CD4-positive, alpha-beta T cell treated with Interleukin-17A for 4 hours (primary cell): ENCODE data around the gene TFIP11.

Source experiments
- DNase-seq: peaks from one replicate; pipeline ENCODE4 v3.0.0-alpha.2; 2020; ENCODE audit warnings: mixed read lengths

The TFIP11 gene

DNA sequence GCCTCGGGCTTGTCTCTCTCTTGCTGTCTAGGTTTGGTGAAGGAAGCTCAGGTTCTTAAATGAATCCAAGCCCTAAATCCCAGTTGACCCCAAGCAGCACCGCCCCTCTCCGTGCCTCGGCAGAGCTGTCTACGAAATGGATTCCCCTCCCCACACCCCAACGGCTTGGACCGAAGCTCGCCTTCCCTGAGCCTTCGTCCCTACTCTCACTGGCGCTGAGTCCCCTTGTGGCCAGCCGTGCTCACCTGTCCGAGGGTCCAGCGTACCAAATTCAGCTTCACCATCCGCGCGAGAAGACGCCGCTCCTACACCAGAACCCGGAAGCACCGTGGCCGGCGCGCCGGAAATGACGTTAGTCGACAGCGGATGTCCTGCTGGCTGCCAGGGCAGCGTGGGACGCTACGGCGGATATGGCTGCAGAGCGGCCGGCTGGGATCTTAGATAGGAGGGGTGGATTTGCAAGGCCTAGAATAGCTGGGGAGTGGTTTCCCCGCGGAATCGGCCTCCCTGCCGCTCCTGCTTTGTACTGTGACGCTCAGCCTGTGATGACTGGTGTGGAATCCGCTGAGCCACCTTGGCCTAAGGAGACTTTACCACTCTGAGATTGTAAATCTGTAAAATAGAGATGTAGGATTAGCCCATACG lies at the start of gene TFIP11:
Gene TFIP11 (minus strand): TSS at position 325 of the 645 bp plus-strand sequence. CDS start 2,201 bp downstream, outside the sequence.
- peak; percentile 92 for DNase-seq

DNA sequence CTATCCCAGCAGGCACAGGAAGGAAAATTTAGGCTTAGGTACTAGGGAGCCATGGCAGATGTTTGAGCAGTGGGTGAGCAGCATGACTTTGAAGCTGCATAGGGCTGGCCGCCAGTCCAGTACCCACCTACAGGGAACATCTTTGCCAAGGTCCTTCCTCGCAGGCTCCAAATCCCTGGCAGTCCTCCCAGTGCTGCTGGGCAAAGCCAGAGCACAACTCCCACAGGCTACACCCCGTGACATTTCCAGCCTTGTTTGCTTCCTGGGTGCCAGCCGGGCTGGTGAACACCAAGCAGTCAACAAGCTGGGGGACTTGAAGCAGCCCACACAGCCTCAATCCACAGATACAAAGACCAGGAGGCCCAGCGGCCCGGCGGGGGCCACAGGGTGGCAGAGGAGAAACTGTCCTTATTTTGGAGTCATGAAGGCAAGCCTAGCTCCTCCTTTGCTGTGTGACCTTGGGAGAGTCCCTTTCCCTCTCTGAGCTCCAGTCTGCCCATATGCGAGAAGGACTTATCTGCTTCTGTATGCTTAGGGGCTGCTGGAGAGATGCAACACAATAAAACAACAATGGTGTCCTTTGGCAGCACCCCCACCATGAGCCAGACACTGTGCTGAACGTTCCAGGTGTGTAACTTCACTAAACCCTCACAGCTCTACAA lies 49.6 kb upstream of the TFIP11 start:
- DNase-seq = no peak

DNA sequence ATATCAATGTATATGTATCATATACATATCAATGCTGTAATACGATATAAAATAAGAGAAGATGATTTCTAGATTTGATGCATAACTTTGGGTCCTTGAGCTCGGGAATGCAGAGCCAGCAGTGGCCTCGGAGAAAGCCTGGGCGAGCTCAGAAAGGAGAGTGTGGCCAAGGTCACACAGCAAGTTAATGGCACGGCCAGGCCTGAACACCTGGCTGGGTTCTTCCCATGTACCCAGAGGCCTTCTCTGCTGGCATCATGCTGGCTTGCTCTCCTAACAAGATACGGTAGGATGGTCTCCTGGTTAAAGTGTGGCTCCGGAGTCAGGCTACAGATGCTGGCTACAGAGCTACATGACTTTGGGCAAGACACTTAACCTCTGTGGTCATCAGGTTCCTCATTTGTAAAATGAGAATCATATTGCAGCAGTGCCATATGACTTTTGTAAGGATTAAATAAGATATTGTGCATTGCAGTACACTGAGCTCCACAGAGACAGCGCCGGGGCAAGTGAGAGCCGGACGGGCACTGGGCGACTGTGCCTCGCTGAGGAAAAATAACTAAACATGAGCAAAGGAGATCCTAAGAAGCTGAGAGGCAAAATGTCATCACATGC lies 47.8 kb upstream of the TFIP11 start:
- DNase-seq = no peak

DNA sequence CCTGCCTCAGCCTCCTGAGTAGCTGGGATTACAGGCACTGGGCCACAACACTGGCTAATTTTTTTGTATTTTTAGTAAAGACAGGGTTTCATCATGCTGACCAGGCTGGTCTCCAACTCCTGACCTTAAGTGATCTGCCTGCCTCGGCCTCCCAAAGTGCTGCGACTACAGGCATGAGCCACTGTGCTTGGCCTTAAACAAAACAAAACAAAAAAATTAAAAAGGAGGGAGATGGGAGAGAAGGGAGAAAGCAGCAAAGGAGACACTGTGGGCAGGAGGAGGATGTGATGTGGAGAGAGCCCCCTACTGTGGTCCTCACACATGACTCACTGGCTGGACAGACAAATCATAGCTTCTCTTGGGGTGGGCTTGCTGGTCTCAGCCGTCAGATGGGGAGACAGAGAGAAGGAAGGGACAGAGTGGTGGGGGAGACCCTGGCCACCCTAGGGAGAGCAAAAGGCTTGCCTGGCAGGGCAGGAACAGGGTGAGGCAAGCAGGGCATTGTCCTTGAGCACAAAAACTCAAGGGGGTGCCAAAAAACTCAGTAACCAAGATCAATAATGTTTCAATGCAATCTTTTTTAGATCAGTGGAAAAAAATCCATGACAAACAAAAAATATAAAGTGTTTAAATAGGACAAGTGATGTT lies 46.1 kb upstream of the TFIP11 start:
- DNase-seq = no peak

DNA sequence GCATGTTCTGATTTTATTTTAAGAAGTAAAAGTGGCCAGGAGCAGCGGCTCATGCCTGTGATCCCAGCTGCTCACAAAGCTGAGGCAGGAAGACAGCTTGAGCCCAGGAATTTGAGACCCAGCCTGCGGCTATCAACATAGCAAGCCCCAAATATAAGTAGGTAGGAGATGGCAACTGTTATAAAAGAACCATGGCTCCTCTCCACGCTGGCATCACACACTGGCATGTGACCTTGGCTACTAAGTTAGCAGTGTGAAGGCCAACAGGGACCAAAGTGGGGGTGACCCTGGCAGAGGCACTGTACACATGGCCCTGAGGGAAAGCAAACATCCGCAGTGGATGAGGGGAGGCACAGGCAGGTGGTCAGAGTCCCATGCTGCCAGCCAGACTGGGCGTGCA lies 44.6 kb upstream of the TFIP11 start:
- no peak for DNase-seq

DNA sequence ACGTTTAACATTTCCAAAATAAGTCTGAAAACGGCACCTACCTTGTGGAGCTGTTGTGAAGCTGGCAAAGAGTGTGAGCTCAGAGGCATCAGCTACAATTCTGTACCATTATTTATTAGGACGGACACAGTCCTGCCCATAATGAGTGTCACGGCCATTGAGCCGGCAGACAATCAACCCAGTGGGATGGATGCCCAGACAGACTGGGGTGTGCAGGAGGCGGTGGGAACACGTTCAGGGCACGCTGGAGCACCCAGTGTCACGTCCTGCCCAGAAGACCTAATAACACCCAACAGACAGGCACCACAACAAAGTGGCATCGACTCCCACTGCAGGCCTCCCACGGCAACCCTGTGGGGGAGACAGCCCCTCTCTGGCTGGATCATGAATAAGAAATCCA lies 43.2 kb upstream of the TFIP11 start:
- DNase-seq = no peak

DNA sequence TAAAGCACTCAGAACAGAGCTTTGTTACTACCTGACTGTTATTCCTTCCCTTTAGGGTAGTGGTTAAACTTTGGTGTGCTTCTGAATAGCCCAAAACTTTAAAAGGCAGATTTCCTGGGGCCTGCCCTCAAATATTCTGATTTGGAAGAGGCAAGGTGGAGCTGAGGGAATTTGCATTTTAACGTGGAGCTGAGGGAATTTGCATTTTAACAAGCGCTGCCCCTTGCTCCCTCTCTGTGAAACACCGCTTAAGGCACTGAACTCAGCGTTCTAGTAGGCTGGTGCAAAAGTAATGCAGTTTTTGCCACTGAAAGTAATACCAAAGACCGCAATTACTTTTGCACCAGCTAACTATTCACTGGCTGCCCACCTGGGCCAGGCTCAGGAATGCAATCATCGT lies 42.7 kb upstream of the TFIP11 start:
- DNase-seq = no peak

DNA sequence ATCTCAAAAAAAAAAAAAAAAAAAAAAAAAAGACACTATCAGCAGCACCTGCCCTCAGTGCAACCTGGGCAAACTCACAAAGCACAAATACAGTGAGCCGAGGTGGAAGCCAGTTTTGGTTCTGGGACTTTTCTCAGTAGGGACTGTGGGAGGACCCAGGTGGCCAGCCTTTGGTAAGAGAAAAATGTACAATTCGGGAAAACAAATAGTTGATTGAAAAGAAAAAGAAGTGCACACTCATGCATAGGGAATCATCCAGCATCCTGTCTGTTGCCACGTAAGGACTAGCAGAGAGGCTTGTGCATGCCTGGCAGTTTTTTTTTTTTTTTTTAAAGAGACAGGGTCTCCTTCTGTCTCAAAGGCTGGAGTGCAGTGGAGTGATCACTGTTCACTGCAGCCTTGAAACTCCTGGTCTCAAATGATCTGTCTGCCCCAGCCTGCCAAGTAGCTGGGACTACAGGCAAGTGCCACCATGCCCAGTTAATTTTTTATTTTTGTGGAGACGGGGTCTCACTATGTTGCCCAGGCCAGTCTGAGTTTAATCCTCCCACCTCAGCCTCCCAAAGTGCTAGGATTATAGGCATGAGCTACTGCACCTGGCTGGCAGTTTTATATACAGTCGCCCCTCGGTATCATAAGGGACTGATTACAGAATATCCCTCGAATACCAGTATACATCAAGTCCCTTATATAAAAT lies 40.9 kb upstream of the TFIP11 start:
- DNase-seq = no peak

DNA sequence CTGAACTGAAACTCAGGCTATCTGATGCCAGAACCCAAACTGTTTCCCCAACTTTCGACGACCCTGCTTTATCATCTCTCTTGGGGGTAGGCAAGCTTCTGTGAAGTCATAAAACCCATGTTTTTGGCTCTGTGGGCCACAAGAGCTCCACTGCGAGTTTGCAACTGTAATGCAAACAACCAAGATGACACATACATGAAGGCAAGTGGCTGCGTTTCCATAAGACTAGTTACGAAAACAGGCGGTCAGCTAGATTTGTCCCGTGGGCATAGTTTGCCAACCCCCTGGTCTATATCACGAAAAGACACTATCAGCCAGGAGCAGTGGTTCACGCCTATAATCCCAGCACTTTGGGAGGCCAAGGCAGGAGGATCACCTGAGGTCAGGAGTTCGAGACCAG lies 40.2 kb upstream of the TFIP11 start:
- no peak for DNase-seq

DNA sequence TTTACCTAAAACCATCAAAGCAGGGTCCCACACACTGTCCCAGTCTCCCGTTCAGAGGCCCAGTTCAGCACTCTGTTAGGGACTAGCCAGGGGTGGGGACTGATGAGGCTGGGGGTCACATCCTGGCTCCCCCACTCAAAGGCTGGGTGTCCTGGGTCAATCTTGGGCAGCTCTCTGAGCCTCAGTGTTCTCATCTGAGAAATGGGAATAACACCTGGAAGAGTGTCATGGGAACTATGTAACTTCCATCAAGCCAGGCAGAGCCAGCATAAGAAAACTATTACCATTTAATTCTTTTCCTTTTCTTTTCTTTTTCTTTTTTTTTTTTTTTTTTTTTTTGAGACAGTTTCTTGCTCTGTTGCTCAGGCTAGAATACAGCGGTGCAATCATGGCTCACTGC lies 39.3 kb upstream of the TFIP11 start:
- no peak for DNase-seq

DNA sequence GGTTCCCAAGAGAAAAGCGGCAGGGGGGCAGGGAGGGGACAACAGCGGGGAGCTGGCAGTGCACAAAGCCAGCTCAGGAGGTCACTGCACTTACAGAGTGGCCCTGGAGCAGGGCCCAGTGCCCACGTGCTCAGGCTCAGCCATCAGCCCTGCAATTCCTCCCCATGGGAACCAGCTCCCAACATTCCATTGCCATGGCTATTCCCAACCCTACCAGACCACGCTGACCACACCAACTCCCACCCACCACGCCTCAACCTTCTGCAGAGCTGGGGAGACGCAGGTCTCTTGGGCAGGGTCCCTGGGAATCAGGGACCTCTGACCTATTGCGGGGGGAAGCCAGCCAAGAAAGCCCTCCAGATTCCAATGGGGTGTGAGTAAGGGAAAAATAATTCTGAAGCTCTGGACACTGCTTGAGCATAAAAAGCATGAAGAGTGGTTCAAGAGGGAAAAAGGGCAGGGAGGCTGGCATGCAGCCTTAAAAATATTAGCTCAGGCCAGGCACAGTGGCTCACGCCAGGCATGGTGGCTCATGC lies 38.3 kb upstream of the TFIP11 start:
- DNase-seq = no peak

DNA sequence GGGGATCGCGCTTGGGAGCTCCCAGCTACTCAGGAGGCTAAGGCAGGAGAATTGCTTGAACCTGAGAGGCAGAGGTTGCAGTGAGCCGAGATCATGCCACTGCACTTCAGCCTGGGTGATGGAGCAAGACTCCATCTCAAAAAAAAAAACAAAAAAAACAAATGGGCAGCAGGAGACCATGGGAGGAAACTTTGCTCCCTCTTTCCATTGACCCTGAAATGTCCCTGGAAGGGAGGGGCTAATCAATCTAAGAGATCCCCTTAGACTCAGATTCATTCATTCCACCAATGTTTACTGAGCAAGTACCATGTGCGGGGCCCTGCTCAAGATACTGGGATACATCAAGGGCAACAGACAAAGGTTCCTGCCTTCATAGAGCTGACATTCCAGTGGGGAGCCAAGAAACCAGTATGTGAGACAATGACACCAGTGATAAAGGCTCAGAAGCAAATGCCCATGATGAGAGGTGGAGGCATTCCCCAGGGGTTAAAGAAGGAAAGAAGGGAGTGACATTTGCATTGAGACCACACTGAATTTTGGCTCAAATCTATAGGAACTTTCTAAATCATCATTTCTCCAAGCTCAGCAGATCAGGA lies 37.7 kb upstream of the TFIP11 start:
- no peak for DNase-seq

DNA sequence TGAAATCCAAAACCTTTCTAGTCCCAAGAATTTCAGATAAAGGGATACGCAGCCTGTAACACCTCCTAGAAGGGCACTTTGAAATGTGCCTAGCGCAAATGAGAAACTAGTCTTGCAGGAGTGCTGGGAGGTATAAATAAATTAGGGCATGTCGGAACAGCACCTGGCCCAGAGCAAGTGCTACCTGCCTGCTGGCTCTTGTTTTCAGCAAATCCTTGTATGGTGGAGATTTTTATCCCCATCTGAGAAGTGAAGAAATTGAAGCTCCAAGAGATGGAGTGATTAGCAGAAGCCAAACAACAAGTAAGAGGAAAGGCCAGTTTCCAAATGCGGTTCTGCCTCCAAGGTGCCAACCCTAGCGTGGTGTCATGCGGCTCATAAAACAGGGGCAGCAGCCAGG lies 36.7 kb upstream of the TFIP11 start:
- DNase-seq = no peak

DNA sequence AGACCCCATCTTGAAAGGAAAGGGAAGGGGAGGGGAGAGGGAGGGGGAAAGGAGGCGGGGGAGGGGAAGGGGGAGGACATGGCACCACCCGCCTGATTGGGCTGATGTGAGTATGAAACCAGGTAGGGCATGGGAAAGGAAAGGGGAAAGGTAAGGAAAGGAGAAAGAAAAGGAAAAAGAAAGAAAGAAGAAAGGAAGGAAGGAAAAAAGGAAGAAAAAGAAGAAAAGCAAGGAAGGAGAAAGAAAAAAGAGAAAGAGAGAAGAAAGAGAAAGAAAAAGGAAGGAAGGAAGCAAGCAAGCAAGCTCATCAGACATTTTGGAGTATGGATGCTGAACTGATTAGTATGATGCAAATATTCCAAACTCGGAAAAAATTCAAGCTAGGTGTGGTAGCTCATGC lies 36.0 kb upstream of the TFIP11 start:
- DNase-seq = no peak

DNA sequence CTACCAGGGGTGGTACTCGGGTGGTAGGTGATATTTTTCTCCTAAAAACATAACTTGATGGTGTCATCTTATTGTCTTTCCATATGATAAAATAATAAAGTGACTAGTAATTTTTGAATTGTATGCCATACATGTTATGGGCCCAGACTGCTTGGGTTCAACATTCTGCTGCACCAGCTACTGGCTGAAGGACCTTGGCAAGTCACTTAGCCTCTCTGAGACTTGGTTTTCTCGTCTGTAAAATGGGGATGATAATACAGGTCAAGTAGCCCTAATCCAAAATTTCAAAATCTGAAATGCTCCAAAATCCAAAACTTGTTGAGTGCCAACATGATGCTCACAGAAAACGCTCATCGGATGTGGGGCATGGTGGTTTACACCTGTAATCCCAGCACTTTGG lies 35.6 kb upstream of the TFIP11 start:
- DNase-seq = no peak

DNA sequence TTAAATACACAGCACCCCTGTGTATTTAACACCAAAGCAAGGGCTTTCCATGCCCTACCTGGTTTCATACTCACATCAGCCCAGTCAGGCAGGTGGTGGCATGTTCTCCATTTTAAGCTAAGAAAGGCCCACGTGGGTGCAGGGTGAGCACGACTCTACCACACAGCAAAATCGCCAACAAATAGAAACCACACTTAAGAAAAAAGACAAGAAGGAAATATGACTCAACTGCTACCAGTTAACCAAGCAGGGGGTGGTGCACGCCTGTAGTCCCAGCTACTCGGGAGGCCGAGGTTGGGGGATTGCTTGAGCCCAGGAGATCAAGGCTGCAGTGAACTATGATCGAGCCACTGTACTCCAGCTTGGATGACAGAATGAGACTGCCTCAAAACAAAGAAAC lies 35.2 kb upstream of the TFIP11 start:
- peak; percentile 16 for DNase-seq

DNA sequence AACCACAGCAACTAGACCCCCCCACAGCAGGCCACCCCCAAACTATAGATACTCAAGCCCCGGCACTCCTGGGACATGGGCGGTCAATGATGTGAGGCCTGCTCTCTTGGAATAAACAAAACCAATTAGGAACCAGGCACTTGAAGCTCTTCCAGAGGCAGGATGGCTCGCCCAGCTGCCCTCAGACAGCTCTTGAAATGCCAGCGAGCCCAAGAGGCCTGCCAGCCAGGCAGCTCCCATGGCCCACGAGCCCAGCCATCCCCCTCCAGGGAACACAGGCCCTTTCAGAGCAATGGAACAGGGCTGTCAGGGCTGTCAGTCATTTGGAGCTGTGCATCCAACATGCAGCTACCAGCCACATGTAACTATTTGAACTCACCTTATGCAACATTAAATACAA lies 34.0 kb upstream of the TFIP11 start:
- no peak for DNase-seq

DNA sequence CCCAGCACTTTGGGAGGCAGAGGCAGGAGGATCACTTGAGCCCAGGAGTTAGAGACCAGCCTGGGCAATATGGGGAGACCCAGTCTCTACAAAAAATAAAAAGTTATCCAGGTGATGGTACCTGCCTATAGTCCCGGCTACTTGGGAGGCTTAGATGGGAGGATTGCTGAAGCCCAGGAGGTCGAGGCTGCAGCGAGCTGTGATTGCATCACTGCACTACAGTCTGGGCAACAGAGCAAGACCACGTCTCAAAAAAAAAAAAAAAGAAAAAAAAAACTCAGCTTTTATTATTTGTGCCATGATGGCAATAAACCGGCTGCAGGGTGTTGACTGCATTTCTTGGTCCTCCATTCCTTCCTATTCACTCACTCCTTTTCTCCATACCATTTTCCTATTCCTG lies 33.6 kb upstream of the TFIP11 start:
- no peak for DNase-seq

DNA sequence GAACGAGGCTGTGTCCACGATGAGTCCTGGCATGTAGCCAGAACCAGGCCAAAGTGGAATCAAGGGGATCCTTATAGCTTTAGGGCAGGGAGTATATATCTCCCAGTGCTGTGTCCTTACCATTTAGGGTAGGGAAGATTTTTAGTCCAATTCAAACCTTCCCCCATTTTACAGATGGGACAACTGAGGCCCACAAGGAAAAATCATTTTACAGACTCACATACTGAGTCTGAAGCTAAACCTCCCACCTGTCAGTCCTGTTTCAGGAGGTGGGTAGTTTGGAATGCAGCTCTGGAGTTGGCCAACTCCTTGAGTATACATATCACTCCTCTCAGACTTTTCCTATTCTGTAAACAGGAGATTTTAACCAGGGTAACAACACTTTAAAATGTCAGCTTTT lies 33.1 kb upstream of the TFIP11 start:
- DNase-seq = no peak

DNA sequence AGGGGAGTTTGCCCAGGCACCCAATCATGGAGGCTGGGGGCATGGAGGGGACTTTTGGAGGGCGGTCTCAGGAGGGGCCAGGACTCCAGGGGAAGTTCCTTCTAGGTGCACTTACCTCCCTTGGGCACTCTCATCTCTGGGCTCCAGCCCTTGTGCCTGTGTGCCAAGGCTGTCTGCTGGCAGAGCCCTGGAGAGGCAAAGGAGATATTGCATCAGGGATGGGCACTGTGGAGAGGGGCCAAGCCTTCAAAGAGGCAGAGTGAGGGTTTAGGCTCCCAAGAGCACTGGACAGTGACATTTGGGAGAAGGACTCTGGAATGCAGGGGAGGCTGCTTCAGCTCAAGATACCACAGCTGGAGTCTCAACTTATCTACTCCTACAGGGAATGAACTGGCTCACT lies 32.2 kb upstream of the TFIP11 start:
- no peak for DNase-seq

DNA sequence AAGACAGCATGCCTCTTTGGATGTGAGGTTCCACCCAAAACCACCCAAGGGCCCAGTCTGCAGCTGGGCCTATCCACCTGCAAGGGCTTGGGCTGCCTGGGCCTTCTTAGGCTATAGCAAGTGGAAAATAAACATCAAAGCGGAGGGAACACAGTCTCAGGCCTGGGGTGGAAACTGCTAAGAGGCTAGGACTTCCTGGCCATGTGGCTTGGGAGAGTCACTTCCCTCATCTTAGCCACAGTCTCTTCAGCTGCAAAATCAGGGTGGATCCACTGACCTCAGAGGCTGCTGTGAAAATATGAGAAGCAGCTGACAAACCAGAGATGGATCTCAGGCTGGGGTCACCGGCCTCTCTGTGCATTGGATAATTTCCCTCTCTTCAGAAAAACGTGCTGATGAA lies 30.6 kb upstream of the TFIP11 start:
- DNase-seq = no peak

DNA sequence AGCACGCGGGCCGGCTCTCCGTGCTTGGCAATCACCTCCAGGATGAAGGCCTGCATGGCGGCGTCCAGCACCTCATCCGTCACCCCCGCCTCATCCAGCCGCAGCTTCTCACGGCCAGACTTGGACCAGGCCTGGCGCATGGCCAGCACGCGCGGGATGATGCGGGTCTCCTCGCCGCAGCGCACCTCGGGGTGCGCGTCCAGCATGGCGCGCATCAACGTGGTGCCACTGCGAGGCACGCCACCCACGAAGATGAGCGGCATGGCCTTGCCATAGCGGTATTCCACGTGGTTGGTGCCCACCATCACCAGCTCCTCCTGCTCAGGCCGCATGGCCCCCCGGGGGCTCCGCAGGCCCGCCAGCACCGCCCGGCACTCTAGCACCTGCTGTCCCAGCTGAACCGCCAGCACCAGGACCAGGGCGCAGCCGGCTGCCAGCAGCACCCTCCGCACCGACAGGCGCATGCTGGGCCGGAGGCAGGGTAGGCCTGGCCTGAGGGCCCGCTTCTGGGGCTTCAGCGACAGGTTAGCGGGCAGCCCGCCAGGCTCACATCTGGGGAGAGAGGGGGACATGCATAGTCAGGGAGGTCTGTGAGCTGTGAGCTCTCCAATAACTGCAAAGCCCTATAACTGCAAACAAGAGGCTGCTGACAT lies 29.0 kb upstream of the TFIP11 start:
- no peak for DNase-seq
